B cell (primary cell): Measurements from ENCODE around the gene VARS1. TPM values are rescaled to one million over a fixed set of nuclear protein-coding genes. Genes with fewer than 3 reads are reported as not detected.
"Not testable (repeated sequence)": the region's sequence is repeated elsewhere in the genome, so short reads cannot be mapped to it uniquely, and the experiment has no call there.

ENCODE experiments used
- ATAC-seq: fragments of 200-7000 bp; cut with Tn5 transposase; one replicate; pipeline ENCODE4 v1.10.0; 2021; ENCODE audit warnings: low read depth, mild to moderate bottlenecking, moderate number of reproducible peaks, moderate library complexity
- CTCF ChIA-PET: fragments of 350-600 bp; sonication (Branson Sonifier 250); formaldehyde crosslinking; loops from one replicate; lab custom pipeline; 2021; ENCODE audit warnings: antibody characterized with exemption, inconsistent platforms; lab: Charles Lee
- POLR2A ChIA-PET: fragments of 350-600 bp; sonication (Branson Sonifier 250); formaldehyde crosslinking; loops from one replicate; lab custom pipeline; 2021; ENCODE audit warnings: antibody characterized with exemption; lab: Charles Lee
- DNase-seq: peaks from one replicate; pipeline ENCODE4 v3.0.0; 2013
- H2AFZ ChIP-seq: 2 replicates; pipeline ENCODE4 v1.6.1; 2012; ENCODE audit warnings: mild to moderate bottlenecking, low read depth, low read length; ENCODE audit not compliant: insufficient read depth, poor library complexity, severe bottlenecking
- H3K27ac ChIP-seq, 2 donors: 1 replicate in 1 of 2; 2 replicates in 1 of 2; pipeline ENCODE4 v1.5.1; 2012 to 2013; ENCODE audit warnings: low read length in 2 of 2, mild to moderate bottlenecking in 2 of 2, moderate library complexity in 1 of 2
- H3K27me3 ChIP-seq, 4 experiments: fragments of 200-600 bp in 1 of 4; sonication (generic) in 1 of 4; replicated peaks in 1 of 4; 1 replicate in 2 of 4; 2 replicates in 2 of 4; pipeline versions ENCODE4 v1.6.1 to v1.7.0; 2013 to 2016; ENCODE audit warnings: low read length in 3 of 4, mild to moderate bottlenecking in 2 of 4, mixed read lengths in 1 of 4, moderate library complexity in 1 of 4; ENCODE audit not compliant: insufficient read depth in 4 of 4, control insufficient read depth in 3 of 4; ENCODE audit errors: control extremely low read depth in 1 of 4
- H3K36me3 ChIP-seq, 2 experiments: replicated peaks in 1 of 2; 1 replicate in 1 of 2; 2 replicates in 1 of 2; pipeline versions ENCODE4 v1.6.1 to v1.7.1; 2013; ENCODE audit warnings: low read length in 1 of 2; ENCODE audit not compliant: insufficient read depth in 2 of 2, control insufficient read depth in 1 of 2; ENCODE audit errors: control extremely low read depth in 1 of 2, extremely low read depth in 1 of 2
- H3K4me1 ChIP-seq, 2 donors: fragments of 200-600 bp in 1 of 2; sonication (generic) in 1 of 2; 1 replicate in 1 of 2; 2 replicates in 1 of 2; pipeline versions ENCODE4 v1.5.1 to v1.6.1; 2013 to 2017; ENCODE audit warnings: low read length in 2 of 2; ENCODE audit not compliant: control insufficient read depth in 2 of 2, insufficient read depth in 2 of 2
- H3K4me2 ChIP-seq: replicated peaks from 2 replicates; pipeline ENCODE3; 2012; ENCODE audit warnings: mild to moderate bottlenecking, low read depth, low read length; ENCODE audit not compliant: poor library complexity, severe bottlenecking
- H3K4me3 ChIP-seq, 5 experiments: fragments of 200-600 bp in 1 of 5; sonication (generic) in 1 of 5; 1 replicate in 3 of 5; 2 replicates in 2 of 5; pipeline versions ENCODE4 v1.5.1 to v1.7.0; 2011 to 2016; ENCODE audit warnings: low read length in 4 of 5, mild to moderate bottlenecking in 4 of 5, low read depth in 2 of 5, control low read depth in 1 of 5, moderate library complexity in 1 of 5; ENCODE audit not compliant: insufficient read depth in 1 of 5; ENCODE audit errors: control extremely low read depth in 1 of 5, extremely low read depth in 1 of 5
- H3K79me2 ChIP-seq: fragments of 200-600 bp; sonication (generic); one replicate; pipeline ENCODE4 v1.6.0; 2016; ENCODE audit warnings: low read length; ENCODE audit not compliant: control insufficient read depth, insufficient read depth
- H3K9ac ChIP-seq: fragments of 200-600 bp; sonication (generic); 2 replicates; pipeline ENCODE4 v1.6.1; 2017; ENCODE audit warnings: mild to moderate bottlenecking, low read length, moderate library complexity
- H3K9me3 ChIP-seq, 3 donors: one replicate each; pipeline versions ENCODE4 v1.6.1 to v1.7.1; 2013; ENCODE audit warnings: low read length in 2 of 3; ENCODE audit not compliant: control insufficient read depth in 2 of 3, insufficient read depth in 1 of 3; ENCODE audit errors: control extremely low read depth in 1 of 3
- H4K20me1 ChIP-seq: 2 replicates; pipeline ENCODE4 v1.6.0; 2012; ENCODE audit warnings: mild to moderate bottlenecking, low read length; ENCODE audit not compliant: insufficient read depth, control insufficient read depth, poor library complexity, severe bottlenecking
- H3K27ac Mint-ChIP-seq: one replicate; pipeline ENCODE4 v1.8.0; 2021; ENCODE audit warnings: mixed read lengths
- H3K27me3 Mint-ChIP-seq: one replicate; pipeline ENCODE4 v1.8.0; 2021; ENCODE audit warnings: mixed read lengths
- H3K4me1 Mint-ChIP-seq: one replicate; pipeline ENCODE4 v1.8.0; 2021; ENCODE audit warnings: mixed read lengths
- H3K4me3 Mint-ChIP-seq: one replicate; pipeline ENCODE4 v1.8.0; 2021; ENCODE audit warnings: mixed read lengths
- H3K9me3 Mint-ChIP-seq: one replicate; pipeline ENCODE4 v1.8.0; 2022; ENCODE audit warnings: mixed read lengths; ENCODE audit not compliant: insufficient read depth
- EZH2 ChIP-seq: IDR thresholded peaks from 2 replicates; pipeline ENCODE4 v1.6.1; 2012; ENCODE audit warnings: borderline replicate concordance, low read depth, mild to moderate bottlenecking, moderate library complexity, low read length; ENCODE audit not compliant: insufficient read depth, poor library complexity, severe bottlenecking
- WGBS: methylation state at CpG from one replicate; pipeline ENCODE4 v1.1.5; 2013; ENCODE audit warnings: missing lambda C conversion rate; ENCODE audit not compliant: insufficient coverage; 5-methylcytosine and 5-hydroxymethylcytosine counted together
- intact Hi-C: fragments of 100-400 bp; cut with micrococcal nuclease; formaldehyde crosslinking; loops from one replicate; pipeline ENCODE4 v1.10.0; 2022
- polyA plus RNA-seq: library from polyadenylated mRNA; depleted of rRNA; stranded (reverse); fragments of >200 nt; gene quantifications from 2 replicates; pipeline ENCODE4 v1.2.3, GENCODE V29; 2012
- total RNA-seq, 2 donors: library from RNA; stranded (reverse); fragments of 120-200 nt in 1 of 2; gene quantifications; 1 replicate in 1 of 2; 2 replicates in 1 of 2; pipeline versions ENCODE4 v1.2.3 to v1.2.4, GENCODE V29; 2013 to 2022
- TF ChIP-seq, protein P1 (sequence below): fragments of 200-600 bp; IDR thresholded peaks from one replicate; pipeline ENCODE4 v1.8.0; 2022; ENCODE audit warnings: antibody characterized with exemption, mild to moderate bottlenecking

Gene VARS1
- total and polyA plus RNA-seq, 2 donors (not counting 1 experiment from before 2014, with no cell fraction given), result 52.3 to 66.8 TPM

DNA sequence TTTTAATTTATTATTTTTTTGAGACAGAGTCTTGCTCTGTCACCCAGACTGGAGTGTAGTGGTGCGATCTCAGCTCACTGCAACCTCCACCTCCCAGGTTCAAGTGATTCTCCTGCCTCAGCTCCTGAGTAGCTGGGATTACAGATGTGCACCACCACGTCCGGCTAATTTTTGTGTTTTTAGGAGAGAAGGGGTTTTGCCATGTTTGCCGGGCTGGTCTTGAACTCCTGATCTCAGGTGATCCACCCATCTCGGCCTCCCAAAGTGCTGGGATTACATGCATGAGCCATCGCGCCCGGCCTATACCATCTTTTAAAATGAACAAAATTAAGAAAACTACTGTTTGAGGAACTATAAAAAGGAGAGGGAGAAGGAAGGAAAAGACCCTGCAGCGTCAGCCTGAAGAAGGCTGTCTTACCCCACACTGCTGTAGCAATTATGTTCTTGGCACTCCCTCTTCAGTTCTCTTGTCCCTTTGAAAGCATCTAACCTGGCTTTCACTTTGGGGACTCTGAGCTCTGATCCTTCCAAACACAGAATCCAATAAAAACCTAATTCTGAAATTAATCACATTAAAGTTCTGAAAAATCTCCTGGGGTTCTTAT is 28.1 kb upstream of the VARS1 start:
- H3K4me3 Mint-ChIP-seq, H3K9me3 Mint-ChIP-seq, H3K4me3 ChIP-seq, H3K79me2 ChIP-seq, DNase-seq, H3K4me2 ChIP-seq, H2AFZ ChIP-seq, ATAC-seq, H3K27me3 ChIP-seq, H3K9ac ChIP-seq, H3K27ac ChIP-seq, H4K20me1 ChIP-seq, H3K27me3 Mint-ChIP-seq, H3K27ac Mint-ChIP-seq, H3K36me3 ChIP-seq, H3K9me3 ChIP-seq, intact Hi-C loops: not testable (repeated sequence)
- ChIA-PET POLR2A (interaction anchor here (0.7 kb wide), 1 partner anchor 276 kb away, joined by 3 read pairs; the partner anchor contains the start of gene NFKBIL1), CTCF (interaction anchor here (1.4 kb wide), 1 partner anchor 94 kb away, joined by 4 read pairs; no protein-coding TSS in a partner anchor)
- H3K4me1 ChIP-seq, result peaks cover 22 to 35% of the 10 kb centered on the region in 2 donors
- 45% methylated on average over 4 of the region's 9 CpGs for WGBS
- peaks cover 31% of the 10 kb centered on the region for H3K4me1 Mint-ChIP-seq

DNA sequence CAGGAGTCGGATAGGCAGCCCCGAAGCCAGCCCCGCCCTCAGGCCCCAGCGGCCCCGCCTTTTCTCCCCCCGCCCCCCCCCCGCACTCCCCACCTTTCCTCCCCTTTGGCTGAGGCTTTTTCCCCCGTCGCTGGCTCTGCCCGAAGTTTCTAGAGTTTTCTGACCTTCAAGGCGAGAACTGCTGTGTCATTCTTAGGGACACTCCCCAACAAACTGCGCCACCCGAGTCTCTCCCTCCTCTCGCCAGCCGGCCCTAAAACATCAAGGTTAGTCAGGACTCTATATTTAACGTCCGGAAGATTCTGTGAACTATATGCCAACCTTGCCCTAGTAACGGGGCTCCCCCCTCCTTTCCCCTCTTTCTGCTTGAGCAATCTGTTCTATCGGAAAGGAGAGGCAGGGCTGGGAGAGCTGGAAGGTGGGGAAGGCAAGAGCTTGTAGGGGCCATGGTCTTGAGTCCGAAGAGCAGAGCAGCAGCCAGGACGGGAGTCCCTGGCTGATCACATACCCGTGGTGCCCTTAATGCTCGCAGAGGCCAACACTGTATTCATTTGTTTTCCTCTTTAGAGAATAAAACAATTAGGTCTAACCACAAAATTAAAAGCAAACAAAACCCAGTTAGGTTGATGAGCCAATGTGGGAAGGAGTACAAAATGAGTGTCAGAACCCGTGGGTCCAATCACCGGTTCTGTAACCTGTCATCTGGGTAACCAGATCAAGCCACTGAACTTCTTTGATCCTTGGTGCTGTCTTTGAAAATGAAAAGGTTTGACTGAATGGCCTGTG is 26.7 kb upstream of the VARS1 start:
- H3K4me3 ChIP-seq, result peak overlapping the region in 4 of 5 experiments; percentile 59 to 79 (median 72)
- Mint-ChIP-seq H3K4me1 (peaks cover 35% of the 10 kb centered on the region), H3K27ac (peak overlapping the region; percentile 98), H3K27me3 (no peaks in the 10 kb centered on the region), H3K9me3 (no peaks in the 10 kb centered on the region), H3K4me3 (peak overlapping the region; percentile 89)
- peaks cover 30 to 46% of the 10 kb centered on the region in 2 donors for H3K4me1 ChIP-seq
- POLR2A ChIA-PET, result interaction anchor here (0.6 to 1.2 kb wide), 6 partner anchors 15 to 170 kb away, joined by 3 to 8 read pairs (median 5); partner anchors contain the start of genes BAG6, LSM2 and VARS1
- H3K27me3 ChIP-seq, result no peaks in the 10 kb centered on the region
- ATAC-seq (peak; percentile 46), DNase-seq (peak; percentile 74)
- H3K79me2 ChIP-seq, result no peaks in the 10 kb centered on the region
- 3% methylated on average over 15 of the region's 25 CpGs for WGBS
- H3K4me2 ChIP-seq, result peak overlapping the region; percentile 83
- peak overlapping the region; percentile 84 for H2AFZ ChIP-seq
- TF ChIP-seq, protein P1, sequence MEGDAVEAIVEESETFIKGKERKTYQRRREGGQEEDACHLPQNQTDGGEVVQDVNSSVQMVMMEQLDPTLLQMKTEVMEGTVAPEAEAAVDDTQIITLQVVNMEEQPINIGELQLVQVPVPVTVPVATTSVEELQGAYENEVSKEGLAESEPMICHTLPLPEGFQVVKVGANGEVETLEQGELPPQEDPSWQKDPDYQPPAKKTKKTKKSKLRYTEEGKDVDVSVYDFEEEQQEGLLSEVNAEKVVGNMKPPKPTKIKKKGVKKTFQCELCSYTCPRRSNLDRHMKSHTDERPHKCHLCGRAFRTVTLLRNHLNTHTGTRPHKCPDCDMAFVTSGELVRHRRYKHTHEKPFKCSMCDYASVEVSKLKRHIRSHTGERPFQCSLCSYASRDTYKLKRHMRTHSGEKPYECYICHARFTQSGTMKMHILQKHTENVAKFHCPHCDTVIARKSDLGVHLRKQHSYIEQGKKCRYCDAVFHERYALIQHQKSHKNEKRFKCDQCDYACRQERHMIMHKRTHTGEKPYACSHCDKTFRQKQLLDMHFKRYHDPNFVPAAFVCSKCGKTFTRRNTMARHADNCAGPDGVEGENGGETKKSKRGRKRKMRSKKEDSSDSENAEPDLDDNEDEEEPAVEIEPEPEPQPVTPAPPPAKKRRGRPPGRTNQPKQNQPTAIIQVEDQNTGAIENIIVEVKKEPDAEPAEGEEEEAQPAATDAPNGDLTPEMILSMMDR, result no peak
- no peak for TF ChIP-seq EZH2
- intact Hi-C loops, result no loop called here
- no peaks in the 10 kb centered on the region for H3K36me3 ChIP-seq
- H3K9me3 ChIP-seq, result no peaks in the 10 kb centered on the region
- H3K9ac ChIP-seq, result peak overlapping the region; percentile 75
- peak overlapping the region; percentile 77 to 78 for H3K27ac ChIP-seq
- no peaks in the 10 kb centered on the region for H4K20me1 ChIP-seq
- CTCF ChIA-PET, result interaction anchor here (0.7 kb wide), 1 partner anchor 8 kb away, joined by 3 read pairs; no protein-coding TSS in a partner anchor
